Measurements from ENCODE around the gene CAPN7. TPM values are rescaled to one million over a fixed set of nuclear protein-coding genes. Genes with fewer than 3 reads are reported as not detected.
A peak's percentile ranks its signal among the peaks of the same experiment; 100 is the strongest.

CAPN7 gene
- total RNA-seq, 1 donor from 2014 or later, result 21.5 TPM

DNA sequence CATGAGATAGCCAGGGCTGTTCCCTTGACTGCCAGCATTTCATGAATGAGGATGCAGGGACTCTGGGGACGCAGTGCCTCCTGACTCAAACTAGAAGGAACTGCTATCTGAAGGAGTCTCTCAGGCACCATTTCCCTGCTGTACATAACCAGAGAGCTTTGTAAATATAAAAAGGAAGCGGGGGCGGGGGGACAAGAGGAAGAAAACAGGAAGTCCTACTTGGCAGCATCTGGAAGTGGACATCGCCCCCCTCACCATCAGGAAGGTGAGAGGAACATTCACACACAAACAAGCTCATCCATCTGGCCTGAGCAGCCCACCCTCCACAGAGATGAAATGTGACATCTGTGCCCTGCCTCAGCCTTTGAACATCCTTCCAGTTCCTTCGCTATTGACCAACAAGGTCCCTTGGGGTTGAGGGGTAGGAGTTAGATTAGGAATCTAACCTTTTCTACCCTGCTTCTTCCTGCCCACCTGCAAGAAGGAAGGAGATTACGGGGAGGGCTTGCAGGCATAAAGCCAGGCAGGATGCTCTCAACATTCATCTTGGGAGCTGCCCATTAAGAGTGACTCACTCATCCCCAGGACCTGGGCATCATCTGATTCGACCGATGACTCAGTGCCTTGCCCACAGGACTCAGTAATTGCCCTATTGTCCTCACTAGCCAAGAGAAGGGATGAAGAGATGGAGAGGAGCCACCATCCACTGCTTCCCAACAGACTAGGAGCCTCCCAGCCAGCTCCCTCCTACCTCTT lies 94.5 kb downstream of the CAPN7 start:
- ATAC-seq, result peak; percentile 82

GRCh38 chr3:15301761-15302160 lies 95.7 kb downstream of the CAPN7 start:
- ATAC-seq, result no peak

Other genes with a start within 250 kb of the CAPN7 start
- gene MRPS25, start 140.9 kb upstream of the CAPN7 start, total RNA-seq, result 46.4 TPM
- 10.1 TPM for gene RBSN, start 107.1 kb upstream of the CAPN7 start, total RNA-seq
- gene SH3BP5, start 126.3 kb downstream of the CAPN7 start, total RNA-seq, result 9.3 TPM
- 10.8 TPM for gene METTL6, start 221.3 kb downstream of the CAPN7 start, total RNA-seq
- 13.3 TPM for gene EAF1, start 221.4 kb downstream of the CAPN7 start, total RNA-seq

Measured in esophagus mucosa (tissue), 1 donor.